ENCODE data around the gene VPS29. TPM values are rescaled to one million over a fixed set of nuclear protein-coding genes. Genes with fewer than 3 reads are reported as not detected.

The VPS29 gene
- total and polyA plus RNA-seq, 2 of the 8 experiments (the other 6 are each of a cell fraction or from before 2014, with no cell fraction given): 59.0 to 74.6 TPM

DNA sequence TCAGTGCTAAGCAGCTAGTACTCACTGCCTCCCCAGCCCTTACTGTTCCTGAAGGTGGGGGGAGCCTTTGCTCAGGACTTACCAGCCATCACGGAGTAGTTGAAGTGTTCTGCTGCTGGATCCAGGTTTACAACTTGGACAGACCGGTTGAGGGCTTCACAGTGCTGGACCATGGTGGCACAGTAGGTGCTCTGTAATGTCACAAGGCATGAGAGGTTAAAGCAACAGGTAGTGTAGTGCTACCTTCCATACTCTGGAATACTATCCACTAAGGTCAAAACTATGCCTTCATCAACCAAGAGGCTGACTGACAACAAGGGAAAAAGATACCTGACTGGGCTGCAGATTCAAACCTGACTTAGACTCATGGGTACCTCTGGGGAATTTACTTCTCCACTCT lies 36.9 kb downstream of the VPS29 start:
- Histone ChIP-seq H3K27ac (ENCODE audit: low read depth, low read length) (no peak overlapping the region), H3K23me2 (ENCODE audit: low read depth, low read length) (peaks cover 4% of the 10 kb centered on the region), H3K9me3 (ENCODE audit: insufficient read depth in 2 of 2, low read depth in 1 of 2, low read length in 1 of 2) (no peaks in the 10 kb centered on the region), H3K56ac (replicated peaks; ENCODE audit: insufficient read length, low read depth, low read length) (no peak overlapping the region), H2BK5ac (ENCODE audit: low read depth, low read length) (no peak overlapping the region), H4K91ac (replicated peaks; ENCODE audit: insufficient read length, low read length) (no peak overlapping the region), H4K8ac (ENCODE audit: extremely low read depth, insufficient read depth, low read length) (no peak overlapping the region), H3K27me3 (replicated peaks in 1 of 4; ENCODE audit: control insufficient read depth in 3 of 4, extremely low read depth in 1 of 4, insufficient read depth in 3 of 4, low read length in 3 of 4) (no peaks in the 10 kb centered on the region), H3K9ac (replicated peaks in 1 of 4; ENCODE audit: extremely low read depth in 1 of 4, low read depth in 3 of 4, low read length in 3 of 4) (no peak overlapping the region), H2AFZ (ENCODE audit: low read length) (no peak overlapping the region), H3K4me1 (replicated peaks in 1 of 4; ENCODE audit: control insufficient read depth in 3 of 4, insufficient read depth in 4 of 4, low read length in 3 of 4) (peaks cover 0 to 7% (median 1%) of the 10 kb centered on the region in 4 experiments; a peak in 3 of 7 replicates), H2BK120ac (replicated peaks; ENCODE audit: low read depth, low read length) (no peak overlapping the region), H3K23ac (ENCODE audit: insufficient read length) (no peak overlapping the region), H3K14ac (ENCODE audit: insufficient read length) (no peak overlapping the region), H3K18ac (ENCODE audit: extremely low read depth, low read length) (no peak overlapping the region), H2BK12ac (ENCODE audit: low read depth, low read length) (no peak overlapping the region), H2BK20ac (ENCODE audit: low read length) (no peak overlapping the region), H3K4ac (replicated peaks; ENCODE audit: insufficient read length, low read depth, low read length) (no peak overlapping the region), H3K79me2 (ENCODE audit: control insufficient read depth in 1 of 2, insufficient read depth in 2 of 2, low read length in 2 of 2) (peaks cover 0 to 33% of the 10 kb centered on the region in 2 experiments; a peak in 3 of 4 replicates), H3K4me2 (ENCODE audit: insufficient read depth in 1 of 2, low read depth in 2 of 2, low read length in 2 of 2) (no peak overlapping the region), H2BK15ac (ENCODE audit: low read length) (no peak overlapping the region), H2AK5ac (ENCODE audit: low read depth, low read length) (no peak overlapping the region), H3K79me1 (ENCODE audit: low read depth, low read length) (peaks cover 4% of the 10 kb centered on the region; the same call in 1 of the 2 replicates), H4K5ac (ENCODE audit: insufficient read length, low read depth, low read length) (no peak overlapping the region), H4K20me1 (replicated peaks in 1 of 2; ENCODE audit: control insufficient read depth in 1 of 2, insufficient read depth in 2 of 2, low read length in 2 of 2) (peaks cover 0 to 2% of the 10 kb centered on the region in 2 experiments), H3K4me3 (ENCODE audit: extremely low read depth in 1 of 4, insufficient read depth in 2 of 4, low read depth in 3 of 4, low read length in 4 of 4) (no peak overlapping the region), H3K36me3 (ENCODE audit: control insufficient read depth in 2 of 4, insufficient read depth in 4 of 4, low read length in 3 of 4) (peaks cover 5 to 16% (median 14%) of the 10 kb centered on the region in 4 experiments)
- ChIA-PET CTCF (ENCODE audit: partially characterized antibody) (interaction anchor here (8.1 kb wide), 1 partner anchor 13 kb away, joined by 67 read pairs; the partner anchor contains the start of gene ARPC3), POLR2A (ENCODE audit: partially characterized antibody) (interaction anchor here (0.6 kb wide), 1 partner anchor 136 kb away, joined by 3 read pairs; no protein-coding TSS in a partner anchor)
- no peak for TF ChIP-seq SAP30 (IDR thresholded peaks at IDR 0.05; ENCODE audit: insufficient read depth, insufficient replicate concordance, low read length)
- no peak for TF ChIP-seq RBBP5 (IDR thresholded peaks at IDR 0.05; ENCODE audit: borderline replicate concordance, low read depth, low read length)
- FAIRE-seq (no peak), DNase-seq (ENCODE audit: low read depth in 1 of 2, low spot score in 2 of 2) (no peak)
- WGBS, 2 experiments (ENCODE audit: extremely low coverage in 1 of 2, insufficient coverage in 1 of 2, insufficient read length in 1 of 2, insufficient replicate concordance in 2 of 2, low coverage in 1 of 2, low lambda C conversion rate in 2 of 2, missing lambda C conversion rate in 1 of 2): 89% methylated on average over 2 of the region's 2 CpGs; no CpG with 5 or more reads in 1 of the 2 experiments
